GM19238 (cell line): ENCODE measurements around the gene HAUS8.
"Not testable (repeated sequence)": the region's sequence is repeated elsewhere in the genome, so short reads cannot be mapped to it uniquely, and the experiment has no call there.

Source experiments
- DNase-seq: peaks from one replicate; pipeline ENCODE4 v3.0.0; 2011; ENCODE audit warnings: low spot score; ENCODE audit not compliant: insufficient read length

Gene HAUS8, protein sequence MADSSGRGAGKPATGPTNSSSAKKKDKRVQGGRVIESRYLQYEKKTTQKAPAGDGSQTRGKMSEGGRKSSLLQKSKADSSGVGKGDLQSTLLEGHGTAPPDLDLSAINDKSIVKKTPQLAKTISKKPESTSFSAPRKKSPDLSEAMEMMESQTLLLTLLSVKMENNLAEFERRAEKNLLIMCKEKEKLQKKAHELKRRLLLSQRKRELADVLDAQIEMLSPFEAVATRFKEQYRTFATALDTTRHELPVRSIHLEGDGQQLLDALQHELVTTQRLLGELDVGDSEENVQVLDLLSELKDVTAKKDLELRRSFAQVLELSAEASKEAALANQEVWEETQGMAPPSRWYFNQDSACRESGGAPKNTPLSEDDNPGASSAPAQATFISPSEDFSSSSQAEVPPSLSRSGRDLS

DNA sequence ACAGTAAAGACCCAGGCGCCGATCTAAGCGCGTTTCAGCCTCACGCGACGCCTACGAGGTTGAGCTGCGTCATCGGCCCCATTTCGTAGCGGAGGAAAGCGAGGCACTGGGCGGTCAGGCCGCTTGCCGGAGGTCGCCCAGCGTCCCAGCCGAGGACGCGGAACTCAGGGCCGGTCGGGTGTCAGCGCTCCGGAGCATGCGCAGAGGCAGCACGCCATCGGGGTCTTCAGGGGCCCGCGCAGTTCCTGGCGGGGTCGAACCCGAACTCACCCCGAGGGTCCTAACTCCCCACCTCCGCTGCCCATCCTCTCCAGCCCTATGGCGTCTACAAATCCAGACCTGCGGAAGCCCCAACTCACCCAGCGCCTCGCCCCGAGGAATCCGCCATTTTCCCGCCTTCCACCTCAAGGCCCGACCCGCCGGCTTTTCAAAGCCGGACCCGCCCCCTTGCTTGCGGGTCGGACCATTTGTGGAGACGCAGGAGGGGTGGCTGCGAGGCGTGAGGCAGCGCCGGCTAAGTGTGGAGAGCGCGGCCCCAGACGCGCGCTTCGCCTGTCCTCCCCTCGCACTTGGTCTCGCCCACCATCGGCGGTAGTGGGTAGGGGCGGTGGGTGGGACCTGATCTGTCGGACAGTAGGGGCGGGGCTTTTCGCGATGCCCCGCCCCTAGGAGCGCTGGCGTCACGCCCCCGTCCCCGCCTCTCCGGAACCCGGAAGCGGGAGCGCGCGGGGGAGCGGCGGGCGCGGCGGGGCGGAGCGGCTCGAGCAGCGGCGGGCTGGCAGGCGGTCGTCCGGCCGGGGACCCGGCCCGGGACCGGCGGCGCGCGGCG lies at the start of gene HAUS8, which contains the start of gene MYO9B:
Gene HAUS8 (minus strand): TSS at position 418 of the 829 bp plus-strand sequence. CDS start 30 bp downstream, at position 388.
Gene MYO9B (plus strand): TSS at position 743 of the 829 bp plus-strand sequence. CDS start 25,941 bp downstream, outside the sequence.
- peak; percentile 91 for DNase-seq

DNA sequence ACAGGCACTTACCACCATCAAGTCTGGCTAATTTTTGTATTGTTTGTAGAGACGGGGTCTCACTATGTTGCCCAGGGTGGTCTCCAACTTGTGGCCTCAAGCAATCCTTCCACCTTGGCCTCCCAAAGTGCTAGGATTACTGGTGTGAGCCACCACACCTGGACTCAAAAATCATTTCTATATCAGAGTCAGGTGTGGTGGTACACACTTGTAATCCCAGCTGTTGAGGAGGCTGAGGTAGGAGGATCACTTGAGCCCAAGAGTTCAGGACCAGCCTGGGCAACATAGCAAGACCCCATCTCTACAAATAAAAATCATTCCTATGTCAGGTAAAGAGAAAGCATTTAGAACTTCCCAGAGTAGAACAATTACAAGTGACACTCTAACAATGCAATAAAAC lies 48.8 kb upstream of the HAUS8 start:
- DNase-seq = no peak

DNA sequence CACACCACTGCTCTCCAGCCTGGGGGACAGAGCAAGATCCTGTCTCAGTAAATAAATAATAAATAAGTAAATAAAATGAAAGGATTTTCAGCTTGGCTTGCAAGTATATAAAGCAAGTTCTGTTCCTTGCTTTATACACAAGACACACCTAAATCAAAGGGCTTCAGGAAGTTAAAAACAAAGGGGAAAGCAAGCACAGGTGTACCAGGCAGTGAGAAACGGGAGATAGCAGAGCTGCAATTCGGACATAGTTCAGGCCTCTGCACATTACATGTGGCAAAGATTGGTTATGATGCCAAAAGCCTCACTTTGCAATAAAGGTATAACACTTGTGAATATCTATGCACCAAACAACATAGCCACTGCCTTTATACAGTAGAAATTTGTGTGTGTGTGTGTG lies 47.8 kb upstream of the HAUS8 start:
- DNase-seq = no peak

DNA sequence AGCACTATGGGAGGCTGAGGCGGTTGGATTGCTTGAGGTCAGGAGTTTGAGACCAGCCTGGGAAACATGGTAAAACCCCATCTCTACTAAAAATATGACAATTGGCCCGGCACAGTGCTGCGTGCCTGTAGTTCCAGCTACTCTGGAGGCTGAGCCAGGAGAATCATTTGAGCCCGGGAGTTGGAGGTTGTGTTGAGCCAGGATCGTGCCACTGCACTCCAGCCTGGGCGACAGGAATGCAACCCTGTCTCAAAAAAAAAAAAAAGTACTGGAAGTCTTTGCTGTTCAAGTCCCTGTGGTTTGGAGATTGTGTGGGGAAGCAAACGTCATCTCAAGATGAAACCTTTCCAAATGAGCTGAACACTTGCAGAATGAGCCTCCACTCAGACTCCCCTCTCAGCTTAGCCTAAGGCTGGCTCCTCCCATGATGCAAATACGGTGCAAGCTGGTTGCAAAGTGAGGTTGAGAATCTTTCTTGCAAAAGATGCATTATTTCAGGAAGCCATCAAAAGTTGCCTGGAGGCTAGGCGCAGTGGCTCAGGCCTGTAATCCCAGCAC lies 46.6 kb upstream of the HAUS8 start:
- no peak for DNase-seq

DNA sequence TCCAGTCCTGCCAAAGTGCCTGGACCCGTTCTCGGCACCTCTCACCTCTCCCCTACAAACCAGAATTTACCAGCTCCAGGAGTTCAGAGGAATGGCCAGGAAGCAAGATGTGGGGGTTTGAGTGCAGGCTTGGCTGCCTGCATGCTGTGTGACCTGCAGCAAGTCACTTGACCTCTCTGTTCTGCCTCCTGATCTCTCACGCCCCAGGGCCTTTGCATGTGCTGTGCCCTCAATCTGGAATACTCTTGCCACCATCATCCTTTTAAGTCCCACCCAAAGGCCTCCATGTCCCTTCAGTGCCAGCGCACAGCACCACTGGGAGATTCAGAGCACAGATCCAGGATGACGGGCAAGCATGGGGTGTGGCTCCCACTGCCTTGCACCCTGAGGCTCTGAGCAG lies 43.7 kb upstream of the HAUS8 start:
- no peak for DNase-seq

DNA sequence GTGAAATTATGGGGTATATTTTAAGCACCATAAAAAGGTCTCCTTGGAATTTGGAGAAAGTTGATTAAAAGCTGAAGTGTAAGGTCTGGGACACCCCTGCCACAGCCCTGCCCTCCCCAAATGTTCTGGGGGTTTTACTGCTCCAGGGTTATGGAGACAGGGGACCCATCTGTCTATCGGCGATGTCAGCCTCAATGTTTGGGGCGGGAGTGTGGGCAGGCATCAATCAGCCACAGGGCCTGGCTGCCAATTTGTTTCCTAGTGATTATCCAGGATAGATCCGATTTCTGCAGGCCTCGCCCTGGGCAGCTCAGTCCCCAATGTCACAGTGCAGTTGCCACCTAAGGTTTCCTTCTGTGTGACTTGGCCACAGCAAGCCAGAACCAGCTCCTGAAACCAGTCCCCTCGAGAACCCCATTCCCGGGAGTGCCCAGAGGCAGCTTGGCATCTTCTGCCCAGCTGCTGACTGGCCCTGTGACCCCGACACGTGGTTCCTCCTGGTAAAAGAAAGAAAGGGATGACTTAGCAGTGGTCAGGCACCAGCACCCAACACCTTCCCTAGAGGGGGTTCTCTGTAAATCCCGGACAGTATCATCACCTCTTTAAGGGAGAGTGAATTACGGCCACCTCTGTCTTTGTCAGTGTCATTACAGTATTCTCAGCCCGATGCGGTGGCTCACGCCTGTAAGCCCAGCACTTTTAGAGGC lies 41.9 kb upstream of the HAUS8 start:
- DNase-seq = no peak

DNA sequence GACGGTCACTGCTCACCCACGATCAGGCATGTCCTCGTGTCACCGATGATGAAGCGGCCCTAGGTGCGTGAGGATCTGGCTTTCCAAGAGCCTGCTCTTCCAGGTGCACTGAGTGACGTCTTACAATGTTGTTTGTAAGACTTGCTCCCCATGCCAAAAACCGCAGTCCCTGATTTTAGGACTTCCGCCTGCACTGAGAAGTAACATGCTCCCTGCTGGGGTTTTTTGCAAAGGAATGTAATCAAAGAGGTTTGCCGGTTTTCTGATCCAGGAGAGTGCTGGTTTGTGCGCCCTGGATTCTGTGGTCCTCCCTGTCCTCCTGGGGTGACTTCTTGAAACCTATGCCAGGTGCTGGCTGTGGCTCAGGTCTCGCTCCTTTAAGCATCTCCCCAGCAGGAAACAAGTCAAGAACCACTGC lies 39.2 kb upstream of the HAUS8 start:
- DNase-seq = no peak

DNA sequence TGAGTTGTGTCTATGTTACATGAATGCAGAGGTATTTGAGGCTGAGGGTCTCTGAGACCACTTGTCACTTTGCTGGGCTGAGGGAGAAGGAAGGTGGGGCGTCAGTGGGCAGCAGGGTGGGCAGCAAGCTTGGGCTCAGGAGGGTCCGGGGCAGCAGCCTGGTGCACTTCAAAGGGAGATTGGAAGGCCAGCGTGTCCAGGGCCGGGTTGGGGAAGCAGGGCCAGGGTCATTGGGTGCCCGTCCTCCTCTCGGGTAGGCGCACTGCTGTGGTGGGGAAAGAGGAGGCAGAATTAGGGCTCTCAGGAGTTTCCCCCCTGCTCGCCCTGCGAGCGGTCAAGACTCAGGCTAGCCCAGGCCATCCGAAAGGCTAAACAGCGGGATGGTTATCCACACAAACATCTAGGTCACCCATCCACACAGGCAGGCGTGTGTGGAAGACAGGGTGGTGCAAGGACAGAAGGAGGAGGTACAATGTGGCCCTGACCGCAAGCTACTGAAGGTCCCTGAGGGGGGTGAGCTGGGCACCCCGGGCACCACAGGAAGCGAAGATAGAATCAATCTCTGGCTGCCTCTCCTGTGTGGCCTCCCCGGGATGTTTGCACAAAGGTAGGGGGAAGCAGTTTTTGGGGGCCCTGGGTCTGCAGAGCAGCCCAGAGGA lies 38.0 kb upstream of the HAUS8 start:
- no peak for DNase-seq

DNA sequence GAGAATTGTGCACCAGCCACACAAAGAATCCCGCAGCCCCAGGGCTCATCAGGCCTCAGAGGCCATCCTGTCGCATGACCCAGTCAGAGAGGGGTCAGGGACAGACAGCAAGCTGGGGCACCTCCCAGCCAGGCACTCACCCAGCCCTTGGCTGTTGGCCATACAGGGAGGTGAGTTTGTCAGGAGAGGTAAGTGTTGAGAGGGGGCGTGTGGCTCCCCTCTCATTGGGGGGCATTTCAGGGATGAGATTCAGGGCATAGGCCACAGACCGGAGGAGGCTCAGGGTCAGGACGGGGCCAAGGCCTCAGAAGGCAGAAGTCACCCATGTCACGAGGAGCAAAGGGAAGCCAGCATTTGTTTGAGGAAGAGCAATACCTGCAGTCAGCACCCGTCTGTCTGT lies 37.4 kb upstream of the HAUS8 start:
- no peak for DNase-seq

DNA sequence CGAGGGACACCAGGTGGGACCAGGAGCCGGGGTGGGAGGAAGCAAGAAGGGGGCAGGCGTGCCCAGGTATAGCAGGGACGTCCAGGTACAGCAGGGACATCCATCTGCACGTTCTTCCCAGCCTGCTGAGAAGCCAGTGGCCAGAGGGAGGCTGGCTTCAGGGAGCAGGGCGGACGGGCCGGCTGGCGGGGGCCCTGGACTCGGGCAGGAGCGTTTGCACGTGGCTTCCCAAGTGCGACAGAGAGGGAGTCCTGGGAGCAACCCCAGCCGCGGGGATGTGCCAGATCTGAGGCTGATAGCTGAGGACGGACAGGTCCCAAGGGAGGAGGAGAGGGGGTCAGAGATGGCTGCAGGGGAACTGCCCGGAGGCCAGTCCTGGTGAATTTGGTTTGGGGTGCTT lies 37.0 kb upstream of the HAUS8 start:
- DNase-seq = no peak

DNA sequence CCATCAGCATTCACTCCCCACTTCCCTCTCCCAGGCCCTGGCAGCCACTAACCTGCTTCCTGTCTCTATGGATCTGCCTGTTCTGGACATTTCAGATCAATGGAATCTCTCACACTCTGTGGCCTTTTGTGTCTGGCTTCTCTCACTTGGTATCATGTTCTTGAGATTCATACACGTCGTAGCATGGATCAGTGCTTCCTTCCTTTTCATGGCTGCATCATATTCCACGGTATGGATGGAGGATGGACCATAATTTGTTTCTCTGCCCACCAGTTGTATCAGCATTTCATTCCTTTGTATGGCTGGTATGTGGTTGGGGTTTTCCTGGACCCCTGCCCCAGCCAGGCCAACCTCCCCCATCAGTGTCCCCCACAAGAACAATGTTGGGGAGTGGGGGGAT lies 36.5 kb upstream of the HAUS8 start:
- DNase-seq = no peak

DNA sequence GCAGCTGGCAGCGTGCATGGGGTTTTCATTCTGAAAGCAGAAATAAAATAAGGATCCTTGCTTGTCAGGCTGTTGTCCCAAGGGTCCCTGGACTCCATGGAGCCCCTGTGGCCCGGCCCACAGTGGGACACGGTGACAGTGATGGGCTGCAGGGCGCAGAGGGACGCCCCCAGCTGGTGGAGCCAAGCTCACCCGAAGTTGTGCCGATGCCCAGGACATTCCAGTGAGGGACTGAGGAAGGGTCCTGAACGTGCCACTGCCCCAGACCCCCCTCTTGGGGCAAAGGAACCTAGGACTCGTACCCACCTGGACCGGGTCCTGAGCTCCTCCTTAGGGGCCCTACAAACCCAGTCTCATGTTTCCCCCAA lies 35.3 kb upstream of the HAUS8 start:
- no peak for DNase-seq

DNA sequence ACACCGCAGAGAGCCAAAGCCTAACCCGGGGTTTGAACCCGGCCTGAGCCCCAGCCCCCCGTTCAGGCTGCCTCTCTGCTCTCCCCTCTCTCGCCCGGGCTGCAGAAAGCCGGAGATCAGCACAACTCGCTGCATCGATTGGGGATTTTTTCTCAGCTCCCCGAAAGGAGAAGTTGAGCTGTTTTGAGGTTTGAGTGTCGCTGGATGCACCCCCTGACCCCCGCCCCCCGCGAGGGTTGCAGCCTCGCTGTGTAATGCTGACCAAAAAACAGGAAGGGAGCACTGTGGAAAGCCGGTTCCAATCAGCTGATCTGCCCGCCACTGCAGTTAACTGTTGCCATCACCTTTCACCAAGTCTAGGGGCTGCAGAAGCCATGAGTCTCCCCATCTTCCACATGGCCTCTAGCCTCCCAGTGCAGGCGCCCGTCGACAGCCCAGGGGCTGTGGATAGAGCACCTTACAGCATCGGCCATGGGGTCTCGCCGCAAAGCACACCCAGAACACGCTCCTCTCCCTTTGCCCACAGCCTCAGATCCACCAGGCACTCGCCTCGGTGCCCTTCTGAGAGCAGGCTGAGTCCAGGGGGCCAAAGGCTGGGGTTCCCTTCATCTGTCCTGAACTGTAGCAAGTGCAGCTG lies 34.8 kb upstream of the HAUS8 start:
- peak; percentile 74 for DNase-seq

DNA sequence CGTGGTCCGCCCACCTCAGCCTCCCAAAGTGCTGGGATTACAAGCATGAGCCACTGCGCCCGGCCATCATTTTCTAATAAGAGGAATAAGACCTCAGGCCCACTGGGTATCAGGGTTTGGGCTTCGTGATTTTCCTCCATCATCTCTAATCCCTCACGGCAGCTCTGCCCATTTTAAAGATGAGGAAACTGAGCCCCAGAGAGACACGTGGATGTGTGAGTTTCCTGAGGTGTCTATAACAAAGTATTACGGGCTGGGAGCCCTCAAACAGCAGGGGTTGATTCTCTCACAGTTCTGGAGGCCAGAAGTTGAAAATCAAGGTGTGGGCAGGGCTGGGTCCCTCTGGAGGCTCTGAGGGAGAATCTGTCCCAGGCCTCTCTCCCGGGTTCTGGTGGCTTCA lies 34.0 kb upstream of the HAUS8 start:
- no peak for DNase-seq

DNA sequence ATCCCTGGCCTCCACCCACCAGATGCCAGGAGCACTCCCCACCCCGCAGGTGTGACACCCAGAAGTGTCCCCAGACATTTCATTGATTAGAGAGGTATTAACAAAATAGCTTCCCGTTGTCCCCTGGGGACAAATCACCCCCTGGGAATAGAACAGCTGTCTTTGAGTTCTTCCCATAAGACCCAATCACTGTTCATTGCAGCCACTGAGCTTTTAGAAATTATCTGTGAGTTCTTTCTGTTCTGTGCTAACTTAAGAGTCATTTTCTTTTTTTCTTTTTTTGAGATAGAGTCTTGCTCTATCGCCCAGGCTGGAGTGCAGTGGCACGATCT lies 33.2 kb upstream of the HAUS8 start:
- DNase-seq = no peak

DNA sequence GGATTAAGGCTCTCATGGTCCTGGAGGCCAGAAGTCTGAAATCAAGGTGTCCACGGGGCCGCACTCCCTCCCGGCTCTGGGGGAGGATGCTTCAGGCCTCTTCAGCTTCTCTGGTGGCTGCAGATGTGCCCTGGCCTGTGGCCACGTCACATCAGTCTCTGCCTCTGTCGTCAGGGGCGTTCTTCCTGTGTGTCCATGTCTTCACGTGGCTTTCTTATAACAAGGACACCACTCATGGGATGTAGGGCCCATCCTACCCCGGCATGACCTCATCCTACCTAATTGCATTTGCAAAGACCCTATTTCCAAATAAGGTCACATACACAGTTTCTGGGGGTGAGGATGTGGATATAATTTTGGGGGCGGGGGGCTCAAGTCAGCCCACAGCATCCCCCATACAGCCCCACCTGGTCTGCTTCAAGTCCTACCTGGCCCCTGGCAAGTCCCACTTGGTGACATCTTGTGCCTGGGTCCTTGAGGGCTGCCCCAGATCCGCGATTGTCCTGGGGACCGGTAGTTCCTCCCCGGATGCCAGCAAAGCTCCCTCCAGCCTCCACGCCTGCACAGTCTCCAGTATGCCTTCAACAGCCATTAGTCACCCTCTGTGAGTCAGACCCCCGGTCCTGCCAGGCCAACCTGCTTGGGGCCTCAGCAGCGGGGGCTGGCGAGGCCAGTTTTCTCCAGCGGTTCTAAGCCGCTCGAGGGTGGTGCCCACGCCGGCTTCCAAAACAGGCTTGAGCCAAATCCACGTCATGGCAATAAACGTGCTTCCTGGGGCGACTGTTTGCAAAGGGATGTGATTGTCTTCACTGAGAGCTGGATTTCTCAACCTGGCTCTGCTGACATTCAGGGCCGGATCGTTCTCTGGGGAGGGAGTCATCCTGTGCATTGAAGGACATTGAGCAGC lies 32.5 kb upstream of the HAUS8 start:
- no peak for DNase-seq

DNA sequence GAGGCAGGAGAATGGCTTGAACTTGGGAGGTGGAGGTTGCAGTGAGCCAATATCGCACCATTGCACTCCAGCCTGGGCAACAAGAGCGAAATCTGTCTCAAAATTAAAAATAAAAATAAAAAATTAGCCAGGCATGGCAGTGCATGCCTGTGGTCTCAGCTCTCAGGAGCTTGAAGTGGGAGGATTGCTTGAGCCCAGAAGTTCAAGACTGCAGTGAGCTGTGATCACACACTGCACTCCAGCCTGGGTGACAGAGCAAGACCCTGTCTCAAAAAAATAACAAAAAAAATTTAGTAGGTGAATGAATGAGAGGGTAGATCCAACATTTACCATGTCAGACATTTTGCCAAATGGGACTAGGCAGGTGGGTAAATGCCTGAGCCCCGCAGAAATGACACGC lies 31.7 kb upstream of the HAUS8 start:
- DNase-seq = not testable (repeated sequence)

DNA sequence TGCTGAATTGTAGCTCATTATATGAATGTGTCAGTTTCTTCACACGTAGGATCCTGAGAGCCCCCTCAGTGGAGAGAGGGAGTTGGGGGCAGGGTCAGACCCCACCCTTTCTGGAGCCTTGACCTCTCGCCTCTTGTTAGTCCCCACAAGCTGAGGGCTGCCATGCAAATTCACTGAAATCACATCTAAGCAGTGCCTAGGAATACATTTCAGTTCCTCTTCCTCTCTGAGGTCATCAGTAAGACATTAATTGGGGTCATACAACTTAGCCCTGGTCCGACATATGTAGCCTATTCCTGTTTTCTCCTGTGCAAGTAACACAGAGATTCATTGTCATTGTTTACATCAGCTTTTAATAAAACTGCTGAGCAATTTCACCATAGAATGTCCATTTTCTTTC lies 30.3 kb upstream of the HAUS8 start:
- peak; percentile 49 for DNase-seq

DNA sequence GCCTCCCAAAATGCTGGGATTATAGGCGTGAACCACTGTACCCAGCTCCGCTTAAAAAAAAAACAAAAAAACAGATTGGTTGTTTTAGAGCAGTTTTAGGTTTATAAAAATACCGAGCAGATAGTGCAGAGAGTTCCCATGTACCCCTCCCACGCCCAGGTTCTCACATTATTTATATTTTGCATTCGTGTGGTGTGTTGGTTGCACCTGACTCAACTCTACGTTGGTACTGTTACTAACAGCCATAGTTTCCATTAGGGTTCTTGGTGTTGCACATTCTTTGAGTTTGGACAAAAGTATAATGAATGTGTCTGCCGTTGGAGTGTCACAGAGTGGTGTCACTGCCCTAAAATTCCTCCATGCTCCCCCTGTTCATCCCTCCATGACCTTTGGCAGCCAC lies 29.4 kb upstream of the HAUS8 start:
- DNase-seq = no peak

DNA sequence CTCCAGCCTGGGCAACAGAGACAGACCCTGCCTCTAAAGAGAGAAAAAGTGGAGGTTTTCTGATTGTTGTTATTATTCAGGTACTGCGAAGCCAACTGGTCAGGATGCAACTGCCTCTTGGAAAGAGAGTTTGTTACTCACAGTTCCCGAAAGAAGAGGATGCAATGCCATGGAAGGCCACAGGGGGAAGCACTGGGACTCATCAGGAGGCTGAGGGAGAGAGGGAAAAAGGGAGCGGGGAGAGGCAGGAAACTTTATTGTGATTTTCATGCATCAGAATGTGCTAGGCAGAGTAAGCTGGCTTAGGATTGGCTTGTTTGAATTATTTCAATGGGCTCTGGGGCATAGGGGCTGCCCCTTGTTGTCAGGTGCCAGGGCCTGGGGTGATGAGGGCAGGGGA lies 27.9 kb upstream of the HAUS8 start:
- no peak for DNase-seq
